Measurements from ENCODE around the gene LRRC58. TPM values are rescaled to one million over a fixed set of nuclear protein-coding genes. Genes with fewer than 3 reads are reported as not detected.
"Not testable (repeated sequence)": the region's sequence is repeated elsewhere in the genome, so short reads cannot be mapped to it uniquely, and the experiment has no call there.

LRRC58 gene
- total RNA-seq, result 18.0 TPM

DNA sequence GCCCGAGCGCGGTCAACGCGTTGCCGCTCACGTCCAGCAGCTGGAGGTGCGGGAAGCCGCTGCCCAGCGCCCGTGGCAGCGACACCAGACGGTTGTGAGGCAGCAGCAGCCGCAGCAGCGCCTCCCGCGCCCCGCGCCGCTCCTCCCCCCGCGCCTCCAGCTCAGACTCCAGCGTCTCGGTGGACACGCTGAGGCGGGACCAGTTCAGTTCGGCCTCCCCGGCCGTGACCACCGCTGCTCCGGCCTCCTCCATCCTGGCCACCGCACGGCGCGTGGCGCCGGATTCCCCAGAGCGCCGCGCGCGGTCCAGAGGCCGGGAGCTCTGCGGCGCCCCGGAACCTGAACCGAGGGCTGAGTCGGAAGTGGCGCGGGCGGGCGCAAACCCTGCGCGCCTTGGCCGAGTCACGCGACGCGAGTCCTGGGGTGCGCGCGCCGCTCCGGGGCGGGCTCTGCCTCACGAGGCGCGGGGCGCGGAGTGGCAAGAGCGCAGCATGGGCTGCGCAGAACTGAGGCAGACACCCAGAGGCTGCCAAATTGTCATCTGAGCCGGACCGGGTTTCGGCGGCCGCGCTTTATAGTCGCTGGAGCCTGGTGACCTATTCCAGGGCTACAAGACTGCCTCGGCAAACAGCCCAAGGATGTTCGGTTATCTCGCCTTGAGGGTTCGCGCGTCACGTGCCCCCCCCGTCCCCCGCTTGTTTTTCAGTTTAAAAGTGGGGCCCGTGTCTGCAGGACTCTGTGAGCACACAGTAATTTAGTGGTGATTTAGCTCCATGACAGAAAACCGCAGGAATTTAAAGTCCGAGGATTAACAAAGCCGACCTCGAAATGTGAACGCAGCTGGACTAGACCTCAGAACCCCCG lies at the start of gene LRRC58:
TSS of gene LRRC58 (minus strand) at position 364 of the 864 bp plus-strand sequence. CDS start at position 253, 111 bp downstream.
- peak; percentile 87 to 93 (median 92) for DNase-seq (ENCODE audit: low read depth in 2 of 3, low spot score in 2 of 3)

DNA sequence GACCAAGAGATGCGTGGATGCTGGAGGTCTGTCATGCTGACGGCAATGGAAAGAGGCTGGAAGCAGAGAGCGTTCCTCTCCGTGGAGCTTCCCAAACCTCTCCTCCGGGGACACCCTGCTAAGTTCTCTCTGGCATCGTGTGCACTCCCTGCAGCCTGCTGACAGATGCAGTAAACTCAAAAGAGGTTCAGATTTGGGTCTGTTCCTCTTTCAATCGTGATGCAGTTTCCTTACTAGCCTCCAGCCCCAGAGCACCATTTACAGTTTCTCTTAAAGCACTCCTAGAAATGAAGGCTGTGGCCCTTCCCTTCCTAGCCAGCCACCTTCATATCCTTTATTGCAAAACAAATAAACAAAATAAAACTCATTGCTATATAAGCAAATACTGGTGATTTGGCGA lies 47.3 kb upstream of the LRRC58 start:
- no peak for DNase-seq (ENCODE audit: low read depth in 2 of 3, low spot score in 2 of 3)

GRCh38 chr3:120394347-120394746 lies 45.2 kb upstream of the LRRC58 start:
- no peak for DNase-seq (ENCODE audit: low read depth in 2 of 3, low spot score in 2 of 3)

DNA sequence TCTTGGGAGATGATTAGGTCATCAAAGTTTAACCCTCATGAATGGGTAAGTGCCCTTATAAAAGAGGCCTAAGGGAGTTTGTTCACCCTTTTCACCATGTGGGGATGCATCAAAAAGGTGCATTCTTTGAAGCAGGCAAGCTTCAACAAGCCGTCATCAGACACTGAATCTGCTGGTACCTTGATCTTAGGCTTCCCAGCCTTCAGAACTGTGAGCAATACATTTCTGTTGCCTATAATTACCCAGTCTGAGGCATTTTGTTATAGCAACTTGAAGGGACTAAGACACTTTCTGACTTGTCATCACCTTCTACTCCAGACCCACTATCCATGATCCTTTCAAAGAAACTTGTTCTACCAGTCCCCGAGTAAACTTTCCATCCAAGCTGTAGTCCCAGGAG lies 44.6 kb upstream of the LRRC58 start:
- DNase-seq (ENCODE audit: low read depth in 2 of 3, low spot score in 2 of 3), result no peak

- no peak for DNase-seq (ENCODE audit: low read depth in 2 of 3, low spot score in 2 of 3)
Measured at GRCh38 chr3:120393243-120393642, 44.1 kb upstream of the LRRC58 start.

DNA sequence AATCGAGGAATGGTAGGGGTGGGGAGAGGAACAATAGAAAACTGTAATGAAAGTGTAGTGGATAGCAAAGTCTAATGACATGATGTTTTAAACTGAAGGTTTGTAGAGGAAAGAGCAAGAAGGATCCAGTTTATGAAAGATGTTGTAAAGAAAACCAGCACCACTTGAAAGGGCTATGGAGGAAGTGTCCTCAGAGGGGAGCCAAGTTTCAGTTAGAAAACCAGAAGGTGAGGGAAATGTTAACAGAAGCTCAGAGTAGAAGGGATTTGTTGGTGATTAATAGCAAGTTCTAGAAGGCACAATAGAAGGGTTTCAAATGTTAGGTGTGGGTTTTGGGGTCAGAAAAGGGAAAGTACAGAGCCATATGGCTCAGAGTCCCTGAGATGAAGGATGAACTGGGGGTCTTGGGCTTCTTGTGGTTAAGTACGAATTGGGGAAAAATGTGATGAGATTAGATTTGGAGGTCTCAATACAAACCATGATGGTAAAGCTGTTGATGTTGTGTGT lies 33.8 kb upstream of the LRRC58 start:
- no peak for DNase-seq (ENCODE audit: low read depth in 2 of 3, low spot score in 2 of 3)

GRCh38 chr3:120381503-120381902 lies 32.3 kb upstream of the LRRC58 start:
- no peak for DNase-seq (ENCODE audit: low read depth in 2 of 3, low spot score in 2 of 3)

- DNase-seq (ENCODE audit: low read depth in 2 of 3, low spot score in 2 of 3), result not testable (repeated sequence)
Measured at GRCh38 chr3:120377948-120378347, 28.8 kb upstream of the LRRC58 start.

DNA sequence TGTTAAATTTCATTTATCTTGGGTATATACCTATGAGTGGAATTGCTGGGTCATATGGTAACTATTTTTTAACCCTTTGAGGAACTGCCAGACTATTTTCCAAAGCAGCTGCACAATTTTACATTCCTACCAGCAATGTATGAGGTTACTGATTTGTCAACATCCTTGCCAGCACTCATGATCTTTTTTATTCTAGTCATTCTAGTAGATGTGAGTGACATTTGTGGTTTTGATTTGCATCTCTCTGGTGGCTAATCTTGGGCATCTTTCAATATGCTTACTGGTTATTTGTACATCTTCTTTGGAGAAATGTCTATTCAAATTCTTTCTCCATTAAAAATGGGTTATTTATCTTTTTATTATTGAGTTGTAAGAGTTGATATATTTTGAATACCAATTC lies 21.3 kb upstream of the LRRC58 start:
- DNase-seq (ENCODE audit: low read depth in 2 of 3, low spot score in 2 of 3), result no peak

DNA sequence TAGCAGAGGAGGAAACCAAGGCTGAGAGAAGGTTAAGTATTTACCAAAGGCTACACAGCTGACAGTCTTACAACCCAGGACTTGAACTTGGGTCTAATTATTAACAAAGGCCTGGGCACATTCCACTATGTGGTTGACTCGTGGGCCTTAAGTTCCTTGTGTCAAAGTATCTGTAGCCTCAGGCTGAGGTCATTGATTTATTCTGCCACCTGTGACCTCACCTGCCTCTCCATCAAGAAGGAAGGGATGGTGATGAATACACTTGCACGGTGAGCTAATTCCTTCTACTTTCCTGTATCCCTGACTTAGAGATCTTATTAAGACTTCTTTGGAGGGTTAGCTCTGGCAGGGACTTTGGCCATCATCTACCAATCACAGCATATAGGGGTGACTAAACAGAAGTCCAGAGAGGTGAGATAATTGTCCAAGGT lies 19.9 kb upstream of the LRRC58 start:
- DNase-seq (ENCODE audit: low read depth in 2 of 3, low spot score in 2 of 3), result no peak

- DNase-seq (ENCODE audit: low read depth in 2 of 3, low spot score in 2 of 3), result no peak
Measured at GRCh38 chr3:120368172-120368571, 19.0 kb upstream of the LRRC58 start.

GRCh38 chr3:120364821-120365220 lies 15.7 kb upstream of the LRRC58 start:
- DNase-seq (ENCODE audit: low read depth in 2 of 3, low spot score in 2 of 3), result no peak

- DNase-seq (ENCODE audit: low read depth in 2 of 3, low spot score in 2 of 3), result no peak
Measured at GRCh38 chr3:120364101-120364500, 14.9 kb upstream of the LRRC58 start.

GRCh38 chr3:120357807-120358206 lies 8.7 kb upstream of the LRRC58 start:
- DNase-seq (ENCODE audit: low read depth in 2 of 3, low spot score in 2 of 3), result peak in 1 of 3 donors; percentile 27

- no peak for DNase-seq (ENCODE audit: low read depth in 2 of 3, low spot score in 2 of 3)
Measured at GRCh38 chr3:120355486-120355885, 6.3 kb upstream of the LRRC58 start.

DNA sequence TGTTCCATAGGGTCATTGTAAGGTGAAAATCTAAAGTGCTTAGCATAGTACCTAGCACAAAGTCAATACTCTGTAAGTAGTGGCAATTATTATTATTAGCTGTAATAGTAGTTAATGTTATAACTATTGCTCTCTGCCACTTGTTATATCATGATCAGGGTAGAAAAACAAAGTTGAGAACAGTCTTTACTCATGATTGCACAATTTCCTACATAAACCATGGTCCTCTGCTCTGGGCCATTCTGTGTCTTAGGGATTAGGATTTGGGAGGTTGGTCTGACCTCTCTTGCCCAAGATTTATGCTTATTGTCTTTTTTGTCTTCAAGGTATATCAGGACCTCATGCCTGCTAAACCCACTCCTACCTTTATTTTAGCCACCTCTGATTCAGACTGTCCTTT lies 4.3 kb upstream of the LRRC58 start:
- DNase-seq (ENCODE audit: low read depth in 2 of 3, low spot score in 2 of 3), result no peak

DNA sequence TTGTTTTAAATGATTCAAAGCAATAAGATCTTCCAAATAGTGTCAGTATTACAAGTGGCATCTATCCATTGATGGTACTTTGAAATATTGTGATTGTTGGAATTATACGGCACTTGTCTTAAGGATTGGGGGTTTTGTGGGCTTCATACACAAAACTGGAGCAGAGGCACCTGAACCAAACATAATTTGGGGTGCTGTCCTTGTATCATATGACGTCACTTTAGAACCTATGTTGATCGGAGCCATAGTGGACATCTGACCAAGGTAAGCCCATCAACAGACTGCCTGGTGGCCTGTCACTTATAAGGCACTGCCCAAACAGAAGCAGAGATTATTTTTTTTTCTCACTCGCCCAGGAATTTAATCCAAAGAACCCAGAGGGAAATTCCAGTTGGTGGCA lies 2.9 kb upstream of the LRRC58 start:
- no peak for DNase-seq (ENCODE audit: low read depth in 2 of 3, low spot score in 2 of 3)

DNA sequence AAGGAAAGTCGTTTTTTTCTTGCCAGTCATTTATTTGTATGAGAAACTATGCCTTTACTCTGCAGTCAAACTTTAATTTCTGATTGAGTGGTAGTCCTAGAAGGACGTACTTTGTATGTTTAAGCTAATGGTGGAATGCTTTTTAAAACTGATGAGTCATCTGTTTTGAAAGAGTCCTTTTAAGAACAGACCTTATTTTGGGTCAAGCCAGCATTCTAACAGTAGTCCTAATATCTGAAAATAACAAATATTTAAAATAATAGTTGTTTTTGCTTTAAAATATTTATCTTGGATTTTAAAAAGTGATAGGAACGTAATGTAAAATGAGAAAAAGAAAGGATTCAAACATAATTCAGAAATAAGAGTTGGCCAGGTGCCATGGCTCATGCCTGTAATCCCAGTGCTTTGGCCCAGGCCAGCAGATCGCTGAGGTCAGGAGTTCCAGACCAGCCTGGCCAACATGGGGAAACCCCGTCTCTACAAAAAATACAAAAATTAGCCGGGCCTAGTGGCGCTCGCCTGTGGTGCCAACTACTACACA lies 1.3 kb upstream of the LRRC58 start:
- DNase-seq (ENCODE audit: low read depth in 2 of 3, low spot score in 2 of 3), result peak in 1 of 3 donors; percentile 29

DNA sequence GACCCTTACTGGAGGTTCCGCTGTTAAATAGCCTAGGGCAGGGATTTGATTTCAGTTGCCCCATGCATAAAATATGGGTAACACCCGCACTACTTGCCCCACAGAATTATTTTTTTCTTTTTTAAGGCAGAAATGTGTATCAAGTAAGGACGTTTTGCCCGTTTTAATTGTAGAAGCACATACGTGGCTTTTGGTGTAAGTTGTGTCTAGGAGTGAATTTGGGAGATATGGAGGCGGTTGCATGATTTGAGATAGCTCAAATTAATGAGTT lies 636 bp upstream of the LRRC58 start:
- DNase-seq (ENCODE audit: low read depth in 2 of 3, low spot score in 2 of 3), result no peak

DNA sequence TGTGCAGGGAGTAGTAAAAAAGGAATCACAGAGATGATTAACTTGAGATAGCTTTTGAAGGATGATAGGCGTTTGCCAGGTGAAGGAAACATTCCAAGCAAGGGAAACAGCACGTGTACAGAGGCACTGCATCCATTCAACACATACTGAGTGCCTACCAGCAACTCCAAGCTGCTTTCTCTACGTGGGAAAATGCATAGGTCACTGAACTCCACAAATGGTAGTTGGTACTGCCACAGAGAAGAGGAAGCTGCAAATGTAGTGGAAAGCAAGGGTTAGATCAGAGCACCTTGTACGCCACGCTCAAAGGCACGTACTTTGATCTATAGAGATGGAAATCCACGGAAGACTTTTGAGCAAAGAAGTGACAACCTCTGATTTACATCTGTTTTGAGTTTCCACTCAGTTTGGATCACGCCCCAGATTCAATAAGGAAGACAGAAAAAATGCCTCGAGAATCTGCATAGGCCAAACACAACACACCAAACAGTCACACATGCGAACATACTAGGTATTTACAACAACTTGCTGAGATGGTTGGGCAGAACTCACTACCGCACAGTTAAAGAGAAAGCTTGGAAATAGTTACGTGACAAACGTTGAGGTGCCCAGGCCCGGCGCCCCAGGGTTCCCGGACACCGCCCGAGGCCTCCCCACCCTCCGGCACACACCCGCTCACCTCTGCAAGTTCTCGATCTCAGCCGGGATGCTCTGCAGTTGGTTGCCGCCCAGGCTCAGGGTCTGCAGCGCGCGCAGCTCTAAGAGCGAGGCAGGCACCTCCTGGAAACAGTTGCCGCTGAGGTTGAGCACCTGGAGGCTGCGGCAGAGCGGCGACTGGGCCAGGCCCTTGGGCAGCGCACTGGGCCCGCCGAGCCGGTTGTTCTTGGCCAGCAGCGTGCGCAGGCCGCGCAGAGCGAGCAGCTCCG lies 826 bp downstream of the LRRC58 start:
- peak in 2 of 3 donors; percentile 22 to 60 for DNase-seq (ENCODE audit: low read depth in 2 of 3, low spot score in 2 of 3)

DNA sequence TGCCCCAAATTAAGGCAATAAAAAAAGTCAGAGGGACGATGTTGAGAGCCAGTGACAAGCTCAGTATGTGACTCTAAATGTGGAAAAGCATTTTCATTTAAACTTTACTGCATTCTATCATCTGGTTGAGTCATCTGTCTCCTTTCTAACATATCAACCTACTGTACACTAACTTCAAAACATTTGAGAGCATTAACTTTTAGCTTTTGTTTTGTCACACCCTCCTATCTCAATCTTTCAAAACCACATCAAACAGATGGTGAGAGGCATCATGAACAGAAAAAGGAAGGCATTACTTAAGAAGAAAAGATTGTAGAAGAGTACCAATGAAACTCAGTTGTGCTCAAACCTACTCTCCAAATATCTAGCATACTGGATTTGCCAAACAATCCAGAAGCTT lies 4.8 kb downstream of the LRRC58 start:
- peak in 1 of 3 donors; percentile 14 for DNase-seq (ENCODE audit: low read depth in 2 of 3, low spot score in 2 of 3)

All from hematopoietic multipotent progenitor cell (in vitro differentiated cells).